Epithelial cell of esophagus (primary cell): ENCODE measurements around the gene ARMC9.

ENCODE experiments used
- DNase-seq: peaks from one replicate; pipeline ENCODE4 v3.0.0; 2010; ENCODE audit warnings: low read depth
- H3K4me3 ChIP-seq: 2 replicates; pipeline ENCODE4 v1.5.1; 2011; ENCODE audit warnings: mild to moderate bottlenecking, low read length, control low read depth
- TF ChIP-seq, protein P1 (sequence below): IDR thresholded peaks from 2 replicates; pipeline ENCODE4 v1.5.1; 2011; ENCODE audit warnings: low read depth, mild to moderate bottlenecking, low read length, control low read depth, inconsistent platforms; ENCODE audit not compliant: insufficient read depth; ENCODE audit errors: missing control alignments

The ARMC9 gene

GRCh38 chr2:231257763-231258162, 59.3 kb downstream of the ARMC9 start:
- TF ChIP-seq, protein P1, sequence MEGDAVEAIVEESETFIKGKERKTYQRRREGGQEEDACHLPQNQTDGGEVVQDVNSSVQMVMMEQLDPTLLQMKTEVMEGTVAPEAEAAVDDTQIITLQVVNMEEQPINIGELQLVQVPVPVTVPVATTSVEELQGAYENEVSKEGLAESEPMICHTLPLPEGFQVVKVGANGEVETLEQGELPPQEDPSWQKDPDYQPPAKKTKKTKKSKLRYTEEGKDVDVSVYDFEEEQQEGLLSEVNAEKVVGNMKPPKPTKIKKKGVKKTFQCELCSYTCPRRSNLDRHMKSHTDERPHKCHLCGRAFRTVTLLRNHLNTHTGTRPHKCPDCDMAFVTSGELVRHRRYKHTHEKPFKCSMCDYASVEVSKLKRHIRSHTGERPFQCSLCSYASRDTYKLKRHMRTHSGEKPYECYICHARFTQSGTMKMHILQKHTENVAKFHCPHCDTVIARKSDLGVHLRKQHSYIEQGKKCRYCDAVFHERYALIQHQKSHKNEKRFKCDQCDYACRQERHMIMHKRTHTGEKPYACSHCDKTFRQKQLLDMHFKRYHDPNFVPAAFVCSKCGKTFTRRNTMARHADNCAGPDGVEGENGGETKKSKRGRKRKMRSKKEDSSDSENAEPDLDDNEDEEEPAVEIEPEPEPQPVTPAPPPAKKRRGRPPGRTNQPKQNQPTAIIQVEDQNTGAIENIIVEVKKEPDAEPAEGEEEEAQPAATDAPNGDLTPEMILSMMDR: no peak
- H3K4me3 ChIP-seq: no peak overlapping the region
- DNase-seq: no peak

- DNase-seq: no peak
- TF ChIP-seq, protein P1: no peak
- H3K4me3 ChIP-seq: no peak overlapping the region
Observed at GRCh38 chr2:231258701-231259100, 60.3 kb downstream of the ARMC9 start.

GRCh38 chr2:231259104-231259503, 60.7 kb downstream of the ARMC9 start:
- no peak overlapping the region for H3K4me3 ChIP-seq
- TF ChIP-seq, protein P1: no peak
- DNase-seq: no peak

DNA sequence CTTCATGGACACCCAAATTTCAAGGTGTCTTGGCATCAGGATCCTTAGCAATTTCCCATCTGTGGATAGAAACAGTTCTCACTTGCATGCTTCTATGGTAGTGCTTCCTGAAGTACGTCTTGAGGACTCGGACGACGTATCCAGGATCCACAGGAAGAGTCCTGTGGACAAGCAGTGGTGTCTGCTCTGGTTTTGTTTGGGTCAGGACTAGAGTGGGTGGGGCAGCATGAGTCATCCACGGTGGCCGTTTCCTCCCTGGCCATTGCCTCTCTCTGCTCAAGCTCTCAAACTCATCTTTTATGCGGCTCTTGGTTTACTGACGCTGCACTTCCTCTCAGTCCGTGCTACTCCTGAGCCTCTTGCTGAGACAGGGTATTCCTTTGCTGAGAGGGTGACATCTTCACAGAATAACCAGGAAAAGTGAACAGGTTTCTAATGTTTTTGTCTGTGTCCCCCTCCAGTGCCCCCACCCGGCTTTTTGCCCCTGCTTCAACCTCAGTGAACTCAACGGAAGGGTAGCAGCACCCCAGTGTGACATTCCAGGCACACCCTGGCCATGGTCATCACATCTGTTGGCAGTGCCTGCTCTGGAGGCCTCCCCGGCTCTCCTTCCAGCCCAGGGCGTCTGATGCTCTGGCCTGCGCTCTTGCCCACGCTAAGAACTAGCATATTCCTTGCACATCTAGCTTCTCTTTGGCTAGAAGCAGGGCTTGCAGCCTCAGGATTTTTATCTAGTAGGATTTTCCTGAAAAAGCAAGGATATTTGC, 62.2 kb downstream of the ARMC9 start:
- no peak overlapping the region for H3K4me3 ChIP-seq
- DNase-seq: no peak
- TF ChIP-seq, protein P1: no peak

GRCh38 chr2:231263118-231263831, 64.8 kb downstream of the ARMC9 start:
- H3K4me3 ChIP-seq: no peak overlapping the region
- TF ChIP-seq, protein P1: no peak
- DNase-seq: no peak

- H3K4me3 ChIP-seq: no peak overlapping the region
- DNase-seq: no peak
- TF ChIP-seq, protein P1: no peak
Observed at GRCh38 chr2:231270221-231271114, 72.0 kb downstream of the ARMC9 start.
